PFSK-1 (cell line): ENCODE data around the gene FBN3.

ENCODE experiments used
- FOXP2 ChIP-seq: optimal IDR thresholded peaks from 2 replicates; pipeline ENCODE3; 2011; ENCODE audit warnings: borderline replicate concordance, control low read depth, inconsistent platforms; ENCODE audit not compliant: insufficient read depth; ENCODE audit errors: extremely low read length, extremely low read depth
- POLR2AphosphoS5 ChIP-seq: IDR thresholded peaks from 2 replicates; pipeline ENCODE4 v1.6.1; 2012; ENCODE audit warnings: low read depth, mild to moderate bottlenecking, control low read depth, low read length, moderate library complexity
- SIN3A ChIP-seq: IDR thresholded peaks from 2 replicates; pipeline ENCODE4 v1.6.1; 2012; ENCODE audit warnings: mild to moderate bottlenecking, low read length, moderate library complexity, borderline replicate concordance; ENCODE audit not compliant: insufficient read depth
- TAF1 ChIP-seq: IDR thresholded peaks from 2 replicates; pipeline ENCODE4 v1.6.1; 2012; ENCODE audit warnings: low read length, control low read depth, borderline replicate concordance; ENCODE audit not compliant: insufficient read depth

GRCh38 chr19:8021374-8021773, 128.0 kb downstream of the FBN3 start:
- TF ChIP-seq FOXP2 = no peak
- TF ChIP-seq TAF1 = no peak
- TF ChIP-seq POLR2AphosphoS5 = no peak
- no peak for TF ChIP-seq SIN3A
